ENCODE measurements around the gene CA10.

The CA10 gene

GRCh38 chr17:51646539-51646938 lies 512.0 kb downstream of the CA10 start:
- no peak for TF ChIP-seq CTCF (IDR thresholded peaks at IDR 0.05; ENCODE audit: unreplicated experiment in 3 of 3)
- Mint-ChIP-seq H3K27me3 (ENCODE audit: low read depth) (peaks cover 32% of the 10 kb centered on the region), H3K4me3 (no peak overlapping the region), H3K4me1 (peaks cover 38% of the 10 kb centered on the region), H3K9me3 (no peaks in the 10 kb centered on the region), H3K36me3 (ENCODE audit: low read depth) (no peaks in the 10 kb centered on the region), H3K27ac (peak overlapping the region in 1 of 3 experiments; percentile 81)

DNA sequence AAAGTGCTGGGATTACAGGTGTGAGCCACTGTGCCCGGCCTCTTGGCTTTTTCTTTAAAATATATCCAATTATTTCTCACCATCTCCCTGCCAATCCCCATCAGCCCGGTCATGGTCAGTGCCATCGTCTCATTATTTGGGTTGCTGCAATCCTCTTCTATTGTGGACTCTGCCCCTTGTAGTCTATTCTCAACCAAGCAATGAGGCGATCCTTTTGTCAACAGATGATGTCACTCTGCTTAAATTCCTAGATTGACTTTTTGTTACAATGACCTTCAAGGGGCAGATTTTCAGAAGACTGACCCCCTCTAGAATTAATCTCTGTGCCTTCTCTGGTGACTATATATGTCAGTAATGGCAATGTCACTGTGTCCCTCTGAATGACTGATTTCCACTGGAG lies 513.5 kb downstream of the CA10 start:
- H3K9me3 Mint-ChIP-seq: no peaks in the 10 kb centered on the region
- H3K4me1 Mint-ChIP-seq: peaks cover 24% of the 10 kb centered on the region
- H3K4me3 Mint-ChIP-seq: no peak overlapping the region
- no peaks in the 10 kb centered on the region for H3K36me3 Mint-ChIP-seq (ENCODE audit: low read depth)
- H3K27me3 Mint-ChIP-seq (ENCODE audit: low read depth): peaks cover 26% of the 10 kb centered on the region
- TF ChIP-seq CTCF (IDR thresholded peaks at IDR 0.05; ENCODE audit: unreplicated experiment in 3 of 3): no peak
- H3K27ac Mint-ChIP-seq: no peak overlapping the region

GRCh38 chr17:51643702-51644490 lies 514.6 kb downstream of the CA10 start:
- peaks cover 22% of the 10 kb centered on the region for H3K4me1 Mint-ChIP-seq
- no peaks in the 10 kb centered on the region for H3K36me3 Mint-ChIP-seq (ENCODE audit: low read depth)

DNA sequence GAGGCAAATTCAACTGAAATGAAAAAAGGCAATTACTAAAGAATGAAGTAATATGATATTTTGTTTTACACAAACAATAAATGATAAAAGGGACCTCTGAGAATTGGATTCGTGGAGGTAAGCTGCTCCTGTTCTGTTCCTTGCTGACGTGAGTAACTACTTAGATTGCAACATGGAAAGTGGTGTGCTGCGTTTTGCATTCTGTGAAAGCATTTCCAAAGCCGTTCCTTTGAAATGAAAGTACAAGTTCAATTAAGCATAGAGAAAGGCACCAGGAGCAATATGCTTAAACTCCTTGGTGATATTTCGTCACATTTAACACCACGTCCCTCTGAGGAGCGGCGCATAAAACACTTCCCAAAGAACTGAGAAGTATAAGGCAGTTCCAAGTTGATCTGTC lies 516.5 kb downstream of the CA10 start:
- Mint-ChIP-seq H3K36me3 (ENCODE audit: low read depth) (no peaks in the 10 kb centered on the region), H3K4me1 (peaks cover 18% of the 10 kb centered on the region), H3K27me3 (ENCODE audit: low read depth) (peaks cover 28% of the 10 kb centered on the region), H3K27ac (peak overlapping the region in 1 of 3 experiments; percentile 23), H3K4me3 (no peak overlapping the region), H3K9me3 (peaks cover 3% of the 10 kb centered on the region)
- no peak for TF ChIP-seq CTCF (IDR thresholded peaks at IDR 0.05; ENCODE audit: unreplicated experiment in 3 of 3)

More at GRCh38 chr17:51643702-51644490, 514.6 kb downstream of the CA10 start:
- Mint-ChIP-seq H3K9me3 (no peaks in the 10 kb centered on the region), H3K27ac (peak overlapping the region in 1 of 3 experiments; percentile 12), H3K27me3 (ENCODE audit: low read depth) (peaks cover 26% of the 10 kb centered on the region), H3K4me3 (no peak overlapping the region)
- TF ChIP-seq CTCF (IDR thresholded peaks at IDR 0.05; ENCODE audit: unreplicated experiment in 3 of 3): no peak

DNA sequence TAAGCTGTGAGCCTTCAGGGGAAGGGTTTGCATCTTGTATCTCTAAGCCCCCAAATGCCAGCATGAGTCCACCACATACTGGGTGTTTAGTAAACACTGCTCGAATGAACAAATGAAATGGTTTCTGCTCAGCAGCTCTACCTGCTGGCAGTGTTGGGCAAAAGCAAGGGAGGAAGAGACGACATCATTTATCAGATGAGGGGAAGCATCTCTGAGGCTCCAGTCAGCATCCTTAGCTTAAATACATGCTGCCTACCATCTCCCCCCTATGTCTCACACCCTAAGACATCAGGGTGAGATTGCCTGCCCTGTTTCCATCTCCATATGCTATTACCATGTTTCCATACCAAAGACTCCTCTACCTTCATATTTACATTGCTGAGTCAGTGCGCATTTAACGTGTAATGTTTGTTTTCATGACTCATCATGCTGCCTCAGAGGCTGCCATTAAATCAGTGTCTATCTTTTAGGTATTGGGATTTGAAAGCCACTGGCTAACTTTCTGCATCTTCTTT lies 518.3 kb downstream of the CA10 start:
- no peak overlapping the region for H3K4me3 Mint-ChIP-seq
- H3K4me1 Mint-ChIP-seq: peaks cover 11% of the 10 kb centered on the region
- peaks cover 20% of the 10 kb centered on the region for H3K27me3 Mint-ChIP-seq (ENCODE audit: low read depth)
- H3K36me3 Mint-ChIP-seq (ENCODE audit: low read depth): no peaks in the 10 kb centered on the region
- no peak overlapping the region for H3K27ac Mint-ChIP-seq
- H3K9me3 Mint-ChIP-seq: peaks cover 4% of the 10 kb centered on the region
- TF ChIP-seq CTCF (IDR thresholded peaks at IDR 0.05; ENCODE audit: unreplicated experiment in 3 of 3): peak in 2 of 3 experiments; percentile 21 to 27
